GM19099 (cell line): Measurements from ENCODE around the gene PHACTR1.

Experiments used
- POLR2A ChIP-seq: IDR thresholded peaks from 3 replicates; pipeline ENCODE4 v1.6.1; 2011; ENCODE audit warnings: low read depth; ENCODE audit not compliant: insufficient read length; ENCODE audit errors: extremely low read depth

Gene PHACTR1

GRCh38 chr6:12968290-12968689 lies 251.7 kb downstream of the PHACTR1 start:
- TF ChIP-seq POLR2A, result no peak

- no peak for TF ChIP-seq POLR2A
Measured at GRCh38 chr6:12968839-12969558, 252.4 kb downstream of the PHACTR1 start.

- TF ChIP-seq POLR2A, result no peak
Measured at GRCh38 chr6:12969966-12970365, 253.4 kb downstream of the PHACTR1 start.

DNA sequence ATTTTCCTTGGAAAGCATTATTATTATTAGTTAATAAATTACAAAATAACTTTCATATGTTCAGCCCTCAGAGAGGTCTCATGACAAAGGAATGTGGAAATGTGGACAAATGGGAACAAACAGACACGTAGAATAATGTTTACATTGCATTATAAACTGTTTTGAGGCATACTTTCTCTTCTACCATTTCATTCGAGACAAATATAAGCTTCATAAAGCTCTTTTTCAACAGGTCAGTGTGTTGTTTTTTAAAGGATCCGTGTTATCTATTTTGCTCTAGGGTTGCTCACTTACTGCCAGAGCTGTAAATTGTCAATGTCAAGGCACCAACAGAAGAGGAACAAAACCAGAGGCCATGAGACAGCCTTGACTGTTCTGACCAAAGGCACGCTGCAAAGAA lies 256.8 kb downstream of the PHACTR1 start:
- no peak for TF ChIP-seq POLR2A

GRCh38 chr6:12974551-12974950 lies 258.0 kb downstream of the PHACTR1 start:
- TF ChIP-seq POLR2A, result no peak

GRCh38 chr6:12976366-12976765 lies 259.8 kb downstream of the PHACTR1 start:
- no peak for TF ChIP-seq POLR2A

- TF ChIP-seq POLR2A, result no peak
Measured at GRCh38 chr6:12977206-12977605, 260.6 kb downstream of the PHACTR1 start.

- TF ChIP-seq POLR2A, result no peak
Measured at GRCh38 chr6:12977806-12978205, 261.2 kb downstream of the PHACTR1 start.

GRCh38 chr6:12980741-12981140 lies 264.2 kb downstream of the PHACTR1 start:
- TF ChIP-seq POLR2A, result no peak

- no peak for TF ChIP-seq POLR2A
Measured at GRCh38 chr6:12984776-12985175, 268.2 kb downstream of the PHACTR1 start.

- no peak for TF ChIP-seq POLR2A
Measured at GRCh38 chr6:12987783-12988182, 271.2 kb downstream of the PHACTR1 start.

DNA sequence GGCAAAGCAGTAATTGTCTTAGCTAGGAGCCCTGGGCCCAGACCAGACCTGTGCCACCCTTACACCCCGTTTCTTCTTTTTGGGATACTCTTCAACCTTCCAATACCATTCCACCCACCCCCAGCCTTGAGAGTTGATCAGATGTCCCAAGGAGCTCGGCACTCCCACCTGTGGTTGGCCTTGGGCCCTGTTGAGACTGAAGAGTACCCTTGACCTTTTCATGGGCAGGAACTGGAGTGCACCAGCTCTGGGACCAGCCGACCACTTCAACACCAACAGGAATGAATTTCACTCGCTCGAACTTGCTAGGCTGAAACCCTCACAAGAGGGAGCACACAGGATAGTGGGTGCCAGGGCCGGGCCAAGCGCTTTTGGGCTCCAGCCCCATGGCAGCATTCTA lies 273.6 kb downstream of the PHACTR1 start:
- TF ChIP-seq POLR2A, result no peak

DNA sequence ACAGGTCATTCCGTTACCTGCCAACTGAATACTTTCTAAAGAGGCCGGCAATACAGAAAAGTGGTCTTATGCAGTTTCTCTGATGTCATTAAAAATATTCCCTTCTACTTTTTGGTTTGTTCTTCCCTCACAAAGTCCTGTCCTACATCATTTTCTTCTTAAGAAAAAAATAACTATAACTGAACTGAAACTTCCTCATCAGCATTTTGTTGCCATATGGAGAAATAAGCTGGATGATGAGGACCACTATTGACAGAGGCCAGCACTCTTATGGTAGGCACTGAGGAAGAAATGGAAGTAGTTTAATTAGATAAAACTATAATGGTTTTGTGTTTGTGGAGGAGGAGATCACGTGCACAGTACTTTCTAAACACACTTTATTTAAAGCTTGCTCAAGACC lies 274.9 kb downstream of the PHACTR1 start:
- no peak for TF ChIP-seq POLR2A

GRCh38 chr6:12992770-12993169 lies 276.2 kb downstream of the PHACTR1 start:
- no peak for TF ChIP-seq POLR2A

- no peak for TF ChIP-seq POLR2A
Measured at GRCh38 chr6:12993283-12993898, 276.8 kb downstream of the PHACTR1 start.

- TF ChIP-seq POLR2A, result no peak
Measured at GRCh38 chr6:12995419-12995818, 278.9 kb downstream of the PHACTR1 start.
